CD4-positive, CD25-positive, alpha-beta regulatory T cell (primary cell): Measurements from ENCODE around the gene TCF7L1. TPM values are rescaled to one million over a fixed set of nuclear protein-coding genes. Genes with fewer than 3 reads are reported as not detected.

Source experiments
- ATAC-seq, 2 donors: fragments of 150-1000 bp; cut with Tn5 transposase; one replicate each; pipeline ENCODE4 v1.10.0; 2021; ENCODE audit warnings: low read depth in 2 of 2, moderate number of reproducible peaks in 2 of 2, moderate library complexity in 1 of 2
- DNase-seq, 3 donors: peaks; one replicate each; pipeline versions ENCODE4 v3.0.0 to v3.0.0-alpha.2; 2012 to 2022; ENCODE audit warnings: mixed read lengths in 1 of 3
- H3K27ac ChIP-seq: one replicate; pipeline ENCODE4 v1.7.0; 2013; ENCODE audit warnings: mild to moderate bottlenecking, low read length; ENCODE audit not compliant: insufficient read depth, poor library complexity, severe bottlenecking
- H3K27me3 ChIP-seq: one replicate; pipeline ENCODE4 v1.7.0; 2013; ENCODE audit warnings: low read length; ENCODE audit not compliant: control insufficient read depth, insufficient read depth
- H3K36me3 ChIP-seq: one replicate; pipeline ENCODE4 v1.7.0; 2013; ENCODE audit warnings: mild to moderate bottlenecking, low read length, moderate library complexity; ENCODE audit not compliant: control insufficient read depth, insufficient read depth
- H3K4me1 ChIP-seq: 2 replicates; pipeline ENCODE4 v1.7.0; 2013; ENCODE audit warnings: mild to moderate bottlenecking, low read length; ENCODE audit not compliant: insufficient read depth, control insufficient read depth, poor library complexity, severe bottlenecking
- H3K4me3 ChIP-seq: one replicate; pipeline ENCODE4 v1.7.0; 2013; ENCODE audit warnings: low read depth, mild to moderate bottlenecking, low read length, moderate library complexity
- H3K9me3 ChIP-seq, 2 experiments: 1 replicate in 1 of 2; 2 replicates in 1 of 2; pipeline ENCODE4 v1.7.0; 2013; ENCODE audit warnings: low read length in 2 of 2, mild to moderate bottlenecking in 1 of 2, moderate library complexity in 1 of 2; ENCODE audit not compliant: control insufficient read depth in 2 of 2
- H3K27ac Mint-ChIP-seq, 3 donors: one replicate each; pipeline ENCODE4 v1.8.0; 2020 to 2022; ENCODE audit warnings: mild to moderate bottlenecking in 3 of 3, mixed read lengths in 3 of 3, moderate library complexity in 2 of 3
- H3K27me3 Mint-ChIP-seq: one replicate; pipeline ENCODE4 v1.8.0; 2022; ENCODE audit warnings: mild to moderate bottlenecking, mixed read lengths
- H3K36me3 Mint-ChIP-seq: one replicate; pipeline ENCODE4 v1.8.0; 2020; ENCODE audit warnings: mixed read lengths
- H3K4me1 Mint-ChIP-seq, 4 donors: one replicate each; pipeline ENCODE4 v1.8.0; 2020 to 2022; ENCODE audit warnings: mixed read lengths in 4 of 4, mild to moderate bottlenecking in 1 of 4
- H3K4me3 Mint-ChIP-seq, 4 donors: one replicate each; pipeline ENCODE4 v1.8.0; 2020 to 2022; ENCODE audit warnings: mild to moderate bottlenecking in 4 of 4, mixed read lengths in 4 of 4, moderate library complexity in 3 of 4
- H3K9me3 Mint-ChIP-seq, 7 donors: one replicate each; pipeline ENCODE4 v1.8.0; 2020 to 2022; ENCODE audit warnings: mixed read lengths in 7 of 7, mild to moderate bottlenecking in 3 of 7, moderate library complexity in 2 of 7
- polyA plus RNA-seq, 4 donors: library from polyadenylated mRNA; unstranded; fragments of 300-500 nt; fragmentation: Illumina TruSeq; gene quantifications; one replicate each; pipeline ENCODE4 v1.2.3, GENCODE V29; 2021
- total RNA-seq: library from RNA; stranded (reverse); gene quantifications from one replicate; pipeline ENCODE4 v1.2.3, GENCODE V29; 2022

Gene TCF7L1
- total and polyA plus RNA-seq, 5 donors from 2014 or later: 0.07 to 0.10 TPM; not detected in 3

- Mint-ChIP-seq H3K36me3 (no peaks in the 10 kb centered on the region), H3K4me1 (peaks cover 0 to 13% (median 5%) of the 10 kb centered on the region in 4 donors), H3K9me3 (peaks cover 0 to 1% (median 0%) of the 10 kb centered on the region in 7 donors), H3K4me3 (no peak overlapping the region), H3K27me3 (peaks cover 36% of the 10 kb centered on the region), H3K27ac (peak overlapping the region in 1 of 3 donors; percentile 78)
- no peaks in the 10 kb centered on the region for H3K4me1 ChIP-seq
- DNase-seq: no peak
- no peaks in the 10 kb centered on the region for H3K36me3 ChIP-seq
- ATAC-seq: no peak
- H3K27ac ChIP-seq: no peak overlapping the region
- no peak overlapping the region for H3K4me3 ChIP-seq
- H3K9me3 ChIP-seq: no peaks in the 10 kb centered on the region
- no peaks in the 10 kb centered on the region for H3K27me3 ChIP-seq
Measured at GRCh38 chr2:85237849-85238565, 104.8 kb downstream of the TCF7L1 start.

- ATAC-seq (no peak), DNase-seq (no peak)
- Histone ChIP-seq H3K27ac (no peak overlapping the region), H3K4me1 (no peaks in the 10 kb centered on the region), H3K4me3 (no peak overlapping the region), H3K36me3 (no peaks in the 10 kb centered on the region), H3K27me3 (no peaks in the 10 kb centered on the region), H3K9me3 (no peaks in the 10 kb centered on the region)
- H3K9me3 Mint-ChIP-seq: peaks cover 0 to 1% (median 0%) of the 10 kb centered on the region in 7 donors
- H3K27me3 Mint-ChIP-seq: peaks cover 37% of the 10 kb centered on the region
- H3K27ac Mint-ChIP-seq: no peak overlapping the region
- no peaks in the 10 kb centered on the region for H3K36me3 Mint-ChIP-seq
- H3K4me1 Mint-ChIP-seq: peaks cover 0 to 13% (median 5%) of the 10 kb centered on the region in 4 donors
- no peak overlapping the region for H3K4me3 Mint-ChIP-seq
Measured at GRCh38 chr2:85238607-85239006, 105.4 kb downstream of the TCF7L1 start.

GRCh38 chr2:85239102-85239501 lies 105.9 kb downstream of the TCF7L1 start:
- H3K27ac Mint-ChIP-seq: no peak overlapping the region
- H3K27ac ChIP-seq: no peak overlapping the region

GRCh38 chr2:85240055-85240454 lies 106.9 kb downstream of the TCF7L1 start:
- Histone ChIP-seq H3K36me3 (no peaks in the 10 kb centered on the region), H3K4me1 (no peaks in the 10 kb centered on the region), H3K27ac (no peak overlapping the region), H3K27me3 (no peaks in the 10 kb centered on the region), H3K9me3 (no peaks in the 10 kb centered on the region), H3K4me3 (no peak overlapping the region)
- Mint-ChIP-seq H3K27me3 (peaks cover 36% of the 10 kb centered on the region), H3K27ac (no peak overlapping the region), H3K4me3 (no peak overlapping the region), H3K36me3 (no peaks in the 10 kb centered on the region), H3K4me1 (peaks cover 0 to 13% (median 5%) of the 10 kb centered on the region in 4 donors), H3K9me3 (no peaks in the 10 kb centered on the region)
- DNase-seq: no peak
- no peak for ATAC-seq

More at GRCh38 chr2:85239102-85239501, 105.9 kb downstream of the TCF7L1 start:
- ATAC-seq: no peak
- DNase-seq: no peak
- Mint-ChIP-seq H3K9me3 (peaks cover 0 to 1% (median 0%) of the 10 kb centered on the region in 7 donors), H3K36me3 (no peaks in the 10 kb centered on the region), H3K27me3 (peaks cover 41% of the 10 kb centered on the region), H3K4me3 (no peak overlapping the region), H3K4me1 (peaks cover 0 to 13% (median 5%) of the 10 kb centered on the region in 4 donors)
- Histone ChIP-seq H3K27me3 (no peaks in the 10 kb centered on the region), H3K36me3 (no peaks in the 10 kb centered on the region), H3K4me3 (no peak overlapping the region), H3K9me3 (no peaks in the 10 kb centered on the region), H3K4me1 (no peaks in the 10 kb centered on the region)

- H3K27ac Mint-ChIP-seq: no peak overlapping the region
- ATAC-seq: no peak
- H3K9me3 Mint-ChIP-seq: no peaks in the 10 kb centered on the region
- H3K27me3 Mint-ChIP-seq: peaks cover 31% of the 10 kb centered on the region
- no peaks in the 10 kb centered on the region for H3K4me1 ChIP-seq
- no peaks in the 10 kb centered on the region for H3K36me3 ChIP-seq
- no peaks in the 10 kb centered on the region for H3K27me3 ChIP-seq
- no peak overlapping the region for H3K4me3 Mint-ChIP-seq
- no peak overlapping the region for H3K27ac ChIP-seq
- DNase-seq: no peak
- H3K4me3 ChIP-seq: no peak overlapping the region
- H3K9me3 ChIP-seq: no peaks in the 10 kb centered on the region
- H3K36me3 Mint-ChIP-seq: no peaks in the 10 kb centered on the region
- H3K4me1 Mint-ChIP-seq: peaks cover 0 to 13% (median 5%) of the 10 kb centered on the region in 4 donors
Measured at GRCh38 chr2:85242321-85242720, 109.1 kb downstream of the TCF7L1 start.

GRCh38 chr2:85243101-85244072 lies 110.2 kb downstream of the TCF7L1 start:
- H3K4me1 Mint-ChIP-seq: peaks cover 0 to 10% (median 5%) of the 10 kb centered on the region in 4 donors
- H3K4me1 ChIP-seq: no peaks in the 10 kb centered on the region
- H3K9me3 Mint-ChIP-seq: no peaks in the 10 kb centered on the region
- no peak overlapping the region for H3K4me3 ChIP-seq
- peak overlapping the region in 1 of 3 donors; percentile 32 for H3K27ac Mint-ChIP-seq
- no peaks in the 10 kb centered on the region for H3K9me3 ChIP-seq
- no peaks in the 10 kb centered on the region for H3K27me3 ChIP-seq
- no peaks in the 10 kb centered on the region for H3K36me3 Mint-ChIP-seq
- H3K36me3 ChIP-seq: no peaks in the 10 kb centered on the region
- DNase-seq (peak in 1 of 3 donors; percentile 34), ATAC-seq (no peak)
- peaks cover 25% of the 10 kb centered on the region for H3K27me3 Mint-ChIP-seq
- no peak overlapping the region for H3K27ac ChIP-seq
- H3K4me3 Mint-ChIP-seq: no peak overlapping the region

- Mint-ChIP-seq H3K36me3 (no peaks in the 10 kb centered on the region), H3K4me3 (no peak overlapping the region), H3K27me3 (peaks cover 18% of the 10 kb centered on the region), H3K9me3 (no peaks in the 10 kb centered on the region), H3K4me1 (peaks cover 0 to 10% (median 5%) of the 10 kb centered on the region in 4 donors), H3K27ac (no peak overlapping the region)
- H3K27me3 ChIP-seq: no peaks in the 10 kb centered on the region
- no peak overlapping the region for H3K4me3 ChIP-seq
- H3K27ac ChIP-seq: no peak overlapping the region
- DNase-seq (no peak), ATAC-seq (no peak)
- no peaks in the 10 kb centered on the region for H3K36me3 ChIP-seq
- H3K9me3 ChIP-seq: no peaks in the 10 kb centered on the region
- H3K4me1 ChIP-seq: no peaks in the 10 kb centered on the region
Measured at GRCh38 chr2:85244828-85245227, 111.6 kb downstream of the TCF7L1 start.
